ENCODE data around the gene TEX19. TPM values are rescaled to one million over a fixed set of nuclear protein-coding genes. Genes with fewer than 3 reads are reported as not detected.

The TEX19 gene
- total RNA-seq, 1 experiment from 2014 or later: not detected

- CTCF ChIA-PET: no interaction called here
- intact Hi-C loops (cut with micrococcal nuclease; ENCODE audit: unreplicated experiment): no loop called here
- H3K4me1 Mint-ChIP-seq (ENCODE audit: low read depth, unreplicated experiment): peaks cover 9% of the 10 kb centered on the region
- peaks cover 48% of the 10 kb centered on the region for H3K27me3 Mint-ChIP-seq (ENCODE audit: unreplicated experiment)
- no peaks in the 10 kb centered on the region for H3K9me3 Mint-ChIP-seq (ENCODE audit: low read depth, unreplicated experiment)
- no peak overlapping the region for H3K27ac Mint-ChIP-seq (ENCODE audit: unreplicated experiment)
- no peak for DNase-seq
- H3K4me3 Mint-ChIP-seq (ENCODE audit: low read depth, unreplicated experiment): no peak overlapping the region
- H3K36me3 Mint-ChIP-seq (ENCODE audit: insufficient read depth, unreplicated experiment): no peaks in the 10 kb centered on the region
- TF ChIP-seq, protein P1, sequence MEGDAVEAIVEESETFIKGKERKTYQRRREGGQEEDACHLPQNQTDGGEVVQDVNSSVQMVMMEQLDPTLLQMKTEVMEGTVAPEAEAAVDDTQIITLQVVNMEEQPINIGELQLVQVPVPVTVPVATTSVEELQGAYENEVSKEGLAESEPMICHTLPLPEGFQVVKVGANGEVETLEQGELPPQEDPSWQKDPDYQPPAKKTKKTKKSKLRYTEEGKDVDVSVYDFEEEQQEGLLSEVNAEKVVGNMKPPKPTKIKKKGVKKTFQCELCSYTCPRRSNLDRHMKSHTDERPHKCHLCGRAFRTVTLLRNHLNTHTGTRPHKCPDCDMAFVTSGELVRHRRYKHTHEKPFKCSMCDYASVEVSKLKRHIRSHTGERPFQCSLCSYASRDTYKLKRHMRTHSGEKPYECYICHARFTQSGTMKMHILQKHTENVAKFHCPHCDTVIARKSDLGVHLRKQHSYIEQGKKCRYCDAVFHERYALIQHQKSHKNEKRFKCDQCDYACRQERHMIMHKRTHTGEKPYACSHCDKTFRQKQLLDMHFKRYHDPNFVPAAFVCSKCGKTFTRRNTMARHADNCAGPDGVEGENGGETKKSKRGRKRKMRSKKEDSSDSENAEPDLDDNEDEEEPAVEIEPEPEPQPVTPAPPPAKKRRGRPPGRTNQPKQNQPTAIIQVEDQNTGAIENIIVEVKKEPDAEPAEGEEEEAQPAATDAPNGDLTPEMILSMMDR (IDR thresholded peaks at IDR 0.05; ENCODE audit: unreplicated experiment): no peak
- BruUV-seq (replicated peaks): no TSS peak
Measured at GRCh38 chr17:82361885-82362633, 3.0 kb downstream of the TEX19 start.

GRCh38 chr17:82365606-82366295 lies 6.7 kb downstream of the TEX19 start:
- TF ChIP-seq, protein P1 (IDR thresholded peaks at IDR 0.05; ENCODE audit: unreplicated experiment): no peak
- H3K4me3 Mint-ChIP-seq (ENCODE audit: low read depth, unreplicated experiment): no peak overlapping the region
- no peak overlapping the region for H3K27ac Mint-ChIP-seq (ENCODE audit: unreplicated experiment)
- no peaks in the 10 kb centered on the region for H3K9me3 Mint-ChIP-seq (ENCODE audit: low read depth, unreplicated experiment)
- no peaks in the 10 kb centered on the region for H3K4me1 Mint-ChIP-seq (ENCODE audit: low read depth, unreplicated experiment)
- intact Hi-C loops (cut with micrococcal nuclease; ENCODE audit: unreplicated experiment): no loop called here
- DNase-seq: no peak
- CTCF ChIA-PET: no interaction called here
- peaks cover 39% of the 10 kb centered on the region for H3K27me3 Mint-ChIP-seq (ENCODE audit: unreplicated experiment)
- no TSS peak for BruUV-seq (replicated peaks)
- H3K36me3 Mint-ChIP-seq (ENCODE audit: insufficient read depth, unreplicated experiment): no peaks in the 10 kb centered on the region

DNA sequence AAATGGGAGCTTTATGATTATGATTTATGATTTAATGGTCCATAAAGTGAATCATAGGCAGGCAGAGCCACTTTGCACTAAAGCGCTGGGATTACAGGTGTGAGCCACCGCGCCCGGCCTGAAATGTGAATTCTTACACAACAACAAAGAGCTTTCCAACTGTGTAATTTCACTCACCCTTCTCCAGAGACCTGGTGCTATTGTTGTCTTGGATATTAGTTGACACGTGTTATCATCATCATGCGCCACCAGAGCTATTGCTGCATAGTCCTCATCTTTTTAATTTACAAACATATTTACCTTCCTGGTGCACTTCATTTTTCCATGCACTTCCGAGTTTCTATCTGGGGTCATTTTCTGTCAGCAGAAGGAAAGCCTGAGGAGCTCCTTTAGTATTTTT lies 7.7 kb downstream of the TEX19 start:
- Mint-ChIP-seq H3K4me1 (ENCODE audit: low read depth, unreplicated experiment) (no peaks in the 10 kb centered on the region), H3K9me3 (ENCODE audit: low read depth, unreplicated experiment) (no peaks in the 10 kb centered on the region), H3K36me3 (ENCODE audit: insufficient read depth, unreplicated experiment) (no peaks in the 10 kb centered on the region), H3K27me3 (ENCODE audit: unreplicated experiment) (peaks cover 42% of the 10 kb centered on the region), H3K27ac (ENCODE audit: unreplicated experiment) (no peak overlapping the region), H3K4me3 (ENCODE audit: low read depth, unreplicated experiment) (no peak overlapping the region)
- no peak for DNase-seq
- CTCF ChIA-PET: no interaction called here
- no TSS peak for BruUV-seq (replicated peaks)
- TF ChIP-seq, protein P1 (IDR thresholded peaks at IDR 0.05; ENCODE audit: unreplicated experiment): no peak
- intact Hi-C loops (cut with micrococcal nuclease; ENCODE audit: unreplicated experiment): no loop called here

DNA sequence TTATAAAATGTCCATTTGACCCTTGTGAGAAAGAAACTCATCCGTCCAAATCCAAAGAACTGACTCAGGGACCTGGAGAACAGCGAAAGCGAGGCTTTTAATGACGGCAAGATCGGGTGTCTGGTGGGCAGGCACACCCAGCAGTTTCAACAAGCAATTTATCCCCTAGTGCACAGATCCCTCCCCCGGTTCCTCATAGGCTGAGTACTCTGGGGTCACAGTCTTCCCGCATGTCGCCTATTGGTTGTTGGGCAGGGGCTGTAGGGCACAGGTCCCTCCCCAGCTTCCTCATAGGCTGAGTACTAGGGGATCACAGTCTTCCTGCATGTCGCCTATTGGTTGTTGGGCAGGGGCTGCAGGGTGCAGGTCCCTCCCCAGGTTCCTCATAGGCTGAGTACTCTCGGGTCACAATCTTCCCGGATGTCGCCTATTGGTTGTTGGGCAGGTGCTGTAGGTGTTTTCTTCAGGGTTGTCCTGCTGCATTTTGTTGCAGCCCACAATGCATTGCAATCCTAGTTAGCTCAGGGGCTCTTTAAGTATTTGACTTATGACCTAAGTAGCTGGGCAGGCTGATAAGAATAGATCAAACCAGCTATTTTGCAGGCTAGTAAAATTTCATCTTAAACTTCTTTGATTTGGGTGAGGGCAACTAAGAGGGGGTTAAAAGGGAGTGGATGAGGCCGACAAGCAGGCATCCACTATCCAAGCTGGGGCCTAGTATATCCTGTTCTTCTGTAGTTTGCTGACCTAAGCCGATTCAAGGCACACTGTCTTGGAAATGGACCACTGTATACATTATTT lies 8.9 kb downstream of the TEX19 start:
- TF ChIP-seq, protein P1 (IDR thresholded peaks at IDR 0.05; ENCODE audit: unreplicated experiment): no peak
- Mint-ChIP-seq H3K4me3 (ENCODE audit: low read depth, unreplicated experiment) (no peak overlapping the region), H3K9me3 (ENCODE audit: low read depth, unreplicated experiment) (no peaks in the 10 kb centered on the region), H3K4me1 (ENCODE audit: low read depth, unreplicated experiment) (no peaks in the 10 kb centered on the region), H3K27me3 (ENCODE audit: unreplicated experiment) (peaks cover 41% of the 10 kb centered on the region), H3K27ac (ENCODE audit: unreplicated experiment) (no peak overlapping the region), H3K36me3 (ENCODE audit: insufficient read depth, unreplicated experiment) (no peaks in the 10 kb centered on the region)
- CTCF ChIA-PET: interaction anchor here (0.6 kb wide), 1 partner anchor 59 kb away, joined by 3 read pairs; no protein-coding TSS in a partner anchor
- intact Hi-C loops (cut with micrococcal nuclease; ENCODE audit: unreplicated experiment): no loop called here
- DNase-seq: no peak
- no TSS peak for BruUV-seq (replicated peaks)

All from Calu3 (cell line).